Keratinocyte (primary cell): ENCODE results near the gene NCF2. TPM values are rescaled to one million over a fixed set of nuclear protein-coding genes. Genes with fewer than 3 reads are reported as not detected.
"Not testable (repeated sequence)": the region's sequence is repeated elsewhere in the genome, so short reads cannot be mapped to it uniquely, and the experiment has no call there.

Experiments
- DNase-seq: peaks from one replicate; pipeline ENCODE4 v3.0.0-alpha.2; 2011; ENCODE audit warnings: low read depth, missing footprints, low spot score
- FAIRE-seq: peaks from 2 replicates; lab custom pipeline; 2011; peaks lifted over from hg19 to GRCh38; lab: Jason Lieb, UNC
- H2AFZ ChIP-seq: 2 replicates; pipeline ENCODE4 v1.6.0; 2012; ENCODE audit warnings: low read length, control low read depth, inconsistent platforms; ENCODE audit not compliant: control insufficient read depth
- H3K27ac ChIP-seq: 2 replicates; pipeline ENCODE4 v1.5.1; 2011; ENCODE audit warnings: low read length; ENCODE audit not compliant: control insufficient read depth, insufficient read depth
- H3K27me3 ChIP-seq: 3 replicates; pipeline ENCODE4 v1.6.0; 2011; ENCODE audit warnings: low read length; ENCODE audit not compliant: control insufficient read depth, insufficient read depth; ENCODE audit errors: extremely low read depth
- H3K36me3 ChIP-seq, 2 experiments: 2 replicates in 1 of 2; 3 replicates in 1 of 2; pipeline ENCODE4 v1.5.1; 2011; ENCODE audit warnings: low read length in 2 of 2, mild to moderate bottlenecking in 1 of 2; ENCODE audit not compliant: control insufficient read depth in 2 of 2, insufficient read depth in 2 of 2; ENCODE audit errors: extremely low read depth in 1 of 2
- H3K4me1 ChIP-seq: 3 replicates; pipeline ENCODE4 v1.5.1; 2011; ENCODE audit warnings: low read length; ENCODE audit not compliant: control insufficient read depth, insufficient read depth; ENCODE audit errors: extremely low read depth
- H3K4me2 ChIP-seq: 3 replicates; pipeline ENCODE4 v1.6.0; 2011; ENCODE audit warnings: low read depth, low read length; ENCODE audit not compliant: control insufficient read depth, insufficient read depth; ENCODE audit errors: extremely low read depth
- H3K4me3 ChIP-seq, 3 experiments: fragments of 200-600 bp in 1 of 3; sonication (generic) in 1 of 3; 2 replicates in 2 of 3; 3 replicates in 1 of 3; pipeline ENCODE4 v1.5.1; 2011 to 2016; ENCODE audit warnings: low read length in 3 of 3, mild to moderate bottlenecking in 3 of 3, control low read depth in 2 of 3, inconsistent platforms in 1 of 3, low read depth in 1 of 3, mixed read lengths in 1 of 3, mixed run types in 1 of 3, moderate library complexity in 1 of 3; ENCODE audit not compliant: control insufficient read depth in 2 of 3, insufficient read depth in 2 of 3; ENCODE audit errors: extremely low read depth in 1 of 3
- H3K79me2 ChIP-seq: 2 replicates; pipeline ENCODE4 v1.6.0; 2012; ENCODE audit warnings: low read length; ENCODE audit not compliant: control insufficient read depth, insufficient read depth
- H3K9ac ChIP-seq: 3 replicates; pipeline ENCODE4 v1.6.0; 2011; ENCODE audit warnings: low read length; ENCODE audit not compliant: control insufficient read depth, insufficient read depth; ENCODE audit errors: extremely low read depth
- H3K9me1 ChIP-seq: 3 replicates; pipeline ENCODE4 v1.6.0; 2011; ENCODE audit warnings: low read length; ENCODE audit not compliant: control insufficient read depth, insufficient read depth; ENCODE audit errors: extremely low read depth
- H3K9me3 ChIP-seq: 2 replicates; pipeline ENCODE4 v1.5.1; 2012; ENCODE audit warnings: low read depth, low read length; ENCODE audit not compliant: control insufficient read depth
- H4K20me1 ChIP-seq: 3 replicates; pipeline ENCODE4 v1.6.0; 2011; ENCODE audit warnings: low read length; ENCODE audit not compliant: control insufficient read depth, insufficient read depth; ENCODE audit errors: extremely low read depth
- CTCF ChIP-seq, 3 experiments: IDR thresholded peaks in 1 of 3; conservative IDR thresholded peaks in 1 of 3; optimal IDR thresholded peaks in 1 of 3; 2 replicates in 2 of 3; 3 replicates in 1 of 3; pipeline versions ENCODE3 to v1.5.1; 2011; ENCODE audit warnings: low read length in 3 of 3, mild to moderate bottlenecking in 3 of 3, moderate library complexity in 2 of 3, control low read depth in 1 of 3, inconsistent platforms in 1 of 3; ENCODE audit not compliant: insufficient read depth in 2 of 3; ENCODE audit errors: extremely low read depth in 1 of 3
- EZH2 ChIP-seq: IDR thresholded peaks from one replicate; pipeline ENCODE4 v1.6.1; 2012; ENCODE audit warnings: inconsistent platforms, mild to moderate bottlenecking, low read length, moderate library complexity
- dilution Hi-C: fragments of 300-500 bp; cut with MboI; formaldehyde crosslinking; loops from one replicate; pipeline ENCODE4 v1.7.0; 2020; ENCODE audit warnings: low sequenced_read_pairs; ENCODE audit not compliant: extremely low pct_ligation_motif_present
- polyA plus RNA-seq, 5 experiments: library from polyadenylated mRNA; depleted of rRNA in 3 of 5; stranded (reverse) in 3 of 5; stranded (forward) in 1 of 5; unstranded in 1 of 5; fragments of >200 nt; gene quantifications; 1 replicate in 1 of 5; 2 replicates in 3 of 5; 3 replicates in 1 of 5; pipeline versions ENCODE4 v1.2.1 to v1.2.3, GENCODE V29; 2011 to 2012; ENCODE audit warnings: missing spikeins in 2 of 5, low read depth in 1 of 5, low replicate concordance in 1 of 5

Gene NCF2
- polyA plus RNA-seq, 1 donor (not counting 4 experiments of a cell fraction or from before 2014, with no cell fraction given): 9.2 TPM

GRCh38 chr1:183630748-183631147 lies 40.5 kb upstream of the NCF2 start:
- Histone ChIP-seq H3K79me2 (peaks cover 44% of the 10 kb centered on the region), H3K9me1 (no peaks in the 10 kb centered on the region), H3K36me3 (peaks cover 12 to 17% of the 10 kb centered on the region in 2 experiments), H3K9ac (no peak overlapping the region), H3K4me3 (no peak overlapping the region), H3K4me1 (peaks cover 27% of the 10 kb centered on the region), H3K27ac (peak overlapping the region; percentile 27), H3K27me3 (no peaks in the 10 kb centered on the region), H4K20me1 (no peaks in the 10 kb centered on the region), H3K9me3 (no peaks in the 10 kb centered on the region), H2AFZ (no peak overlapping the region), H3K4me2 (peak overlapping the region; percentile 4)
- no peak for TF ChIP-seq CTCF (optimal IDR thresholded peaks at IDR 0.05 in 1 of 3, IDR thresholded peaks at IDR 0.05 in 1 of 3, conservative IDR thresholded peaks at IDR 0.05 in 1 of 3; ENCODE audit: extremely low read depth in 1 of 3, insufficient read depth in 2 of 3, low read length in 3 of 3)
- no peak for TF ChIP-seq EZH2
- DNase-seq (no peak), FAIRE-seq (no peak)
- dilution Hi-C loops: no loop called here

- Histone ChIP-seq H3K9ac (no peak overlapping the region), H3K79me2 (peaks cover 27% of the 10 kb centered on the region), H4K20me1 (no peaks in the 10 kb centered on the region), H3K9me1 (no peaks in the 10 kb centered on the region), H3K4me2 (no peak overlapping the region), H3K27ac (no peak overlapping the region), H3K4me1 (peaks cover 27% of the 10 kb centered on the region), H3K36me3 (peaks cover 15 to 21% of the 10 kb centered on the region in 2 experiments), H3K27me3 (no peaks in the 10 kb centered on the region), H3K4me3 (no peak overlapping the region), H3K9me3 (no peaks in the 10 kb centered on the region), H2AFZ (no peak overlapping the region)
- TF ChIP-seq EZH2: no peak
- no peak for TF ChIP-seq CTCF (optimal IDR thresholded peaks at IDR 0.05 in 1 of 3, IDR thresholded peaks at IDR 0.05 in 1 of 3, conservative IDR thresholded peaks at IDR 0.05 in 1 of 3; ENCODE audit: extremely low read depth in 1 of 3, insufficient read depth in 2 of 3, low read length in 3 of 3)
- FAIRE-seq (no peak), DNase-seq (no peak)
- dilution Hi-C loops: no loop called here
Measured at GRCh38 chr1:183628537-183628936, 38.3 kb upstream of the NCF2 start.

GRCh38 chr1:183626236-183626635 lies 36.0 kb upstream of the NCF2 start:
- dilution Hi-C loops, H3K4me3 ChIP-seq, H3K27ac ChIP-seq, H3K9ac ChIP-seq, H3K9me3 ChIP-seq, H3K9me1 ChIP-seq, H4K20me1 ChIP-seq, H3K4me2 ChIP-seq, H2AFZ ChIP-seq, DNase-seq, H3K79me2 ChIP-seq, FAIRE-seq, H3K27me3 ChIP-seq: not testable (repeated sequence)
- H3K4me1 ChIP-seq: peaks cover 22% of the 10 kb centered on the region
- H3K36me3 ChIP-seq: peaks cover 13% of the 10 kb centered on the region in 2 experiments
